HL-60 (cell line): ENCODE results near the gene SMG1.
A peak's percentile ranks its signal among the peaks of the same experiment; 100 is the strongest.

Experiments used
- DNase-seq, 2 experiments: peaks; one replicate each; pipeline ENCODE4 v3.0.0-alpha.2; 2010 to 2020; ENCODE audit warnings: low read depth in 1 of 2, low spot score in 1 of 2
- H3K27ac ChIP-seq: fragments of 250-450 bp; sonication (Bioruptor Pico); replicated peaks from 2 replicates; pipeline ENCODE4 v1.5.1; 2020; ENCODE audit warnings: mild to moderate bottlenecking, moderate library complexity
- H3K27me3 ChIP-seq: fragments of 250-450 bp; sonication (Bioruptor Pico); 2 replicates; pipeline ENCODE4 v1.5.1; 2021; ENCODE audit warnings: mild to moderate bottlenecking, moderate library complexity; ENCODE audit not compliant: insufficient read depth, poor library complexity, severe bottlenecking
- H3K4me3 ChIP-seq: replicated peaks from 2 replicates; pipeline ENCODE4 v1.5.1; 2011; ENCODE audit warnings: mild to moderate bottlenecking, control low read depth, low read length; ENCODE audit not compliant: insufficient read depth
- GABPA ChIP-seq: IDR thresholded peaks from 2 replicates; pipeline ENCODE4 v1.6.1; 2012; ENCODE audit warnings: low read depth
- POLR2AphosphoS5 ChIP-seq: IDR thresholded peaks from 2 replicates; pipeline ENCODE4 v1.6.1; 2012; ENCODE audit warnings: low read depth
- REST ChIP-seq: IDR thresholded peaks from 2 replicates; pipeline ENCODE4 v1.6.1; 2012; ENCODE audit warnings: low read depth; ENCODE audit not compliant: insufficient replicate concordance
- SPI1 ChIP-seq: IDR thresholded peaks from 2 replicates; pipeline ENCODE4 v1.6.1; 2012; ENCODE audit warnings: low read depth, mild to moderate bottlenecking, borderline replicate concordance
- TF ChIP-seq, protein P1 (sequence below): IDR thresholded peaks from one replicate; pipeline ENCODE4 v1.5.1; 2011; ENCODE audit warnings: low read length, control low read depth, inconsistent platforms; ENCODE audit not compliant: insufficient read depth

The SMG1 gene

GRCh38 chr16:18839555-18839954 lies 86.7 kb downstream of the SMG1 start:
- DNase-seq: no peak
- H3K4me3 ChIP-seq: no peak overlapping the region
- TF ChIP-seq, protein P1, sequence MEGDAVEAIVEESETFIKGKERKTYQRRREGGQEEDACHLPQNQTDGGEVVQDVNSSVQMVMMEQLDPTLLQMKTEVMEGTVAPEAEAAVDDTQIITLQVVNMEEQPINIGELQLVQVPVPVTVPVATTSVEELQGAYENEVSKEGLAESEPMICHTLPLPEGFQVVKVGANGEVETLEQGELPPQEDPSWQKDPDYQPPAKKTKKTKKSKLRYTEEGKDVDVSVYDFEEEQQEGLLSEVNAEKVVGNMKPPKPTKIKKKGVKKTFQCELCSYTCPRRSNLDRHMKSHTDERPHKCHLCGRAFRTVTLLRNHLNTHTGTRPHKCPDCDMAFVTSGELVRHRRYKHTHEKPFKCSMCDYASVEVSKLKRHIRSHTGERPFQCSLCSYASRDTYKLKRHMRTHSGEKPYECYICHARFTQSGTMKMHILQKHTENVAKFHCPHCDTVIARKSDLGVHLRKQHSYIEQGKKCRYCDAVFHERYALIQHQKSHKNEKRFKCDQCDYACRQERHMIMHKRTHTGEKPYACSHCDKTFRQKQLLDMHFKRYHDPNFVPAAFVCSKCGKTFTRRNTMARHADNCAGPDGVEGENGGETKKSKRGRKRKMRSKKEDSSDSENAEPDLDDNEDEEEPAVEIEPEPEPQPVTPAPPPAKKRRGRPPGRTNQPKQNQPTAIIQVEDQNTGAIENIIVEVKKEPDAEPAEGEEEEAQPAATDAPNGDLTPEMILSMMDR: no peak
- TF ChIP-seq GABPA (no peak), REST (no peak), POLR2AphosphoS5 (no peak), SPI1 (no peak)
- no peak overlapping the region for H3K27ac ChIP-seq
- H3K27me3 ChIP-seq: no peaks in the 10 kb centered on the region

- Histone ChIP-seq H3K27me3 (no peaks in the 10 kb centered on the region), H3K4me3 (no peak overlapping the region), H3K27ac (no peak overlapping the region)
- TF ChIP-seq SPI1 (no peak), GABPA (no peak), REST (no peak), POLR2AphosphoS5 (no peak)
- TF ChIP-seq, protein P1: no peak
- DNase-seq: no peak
These were observed 89.5 kb downstream of the SMG1 start for GRCh38 chr16:18836702-18837101.

DNA sequence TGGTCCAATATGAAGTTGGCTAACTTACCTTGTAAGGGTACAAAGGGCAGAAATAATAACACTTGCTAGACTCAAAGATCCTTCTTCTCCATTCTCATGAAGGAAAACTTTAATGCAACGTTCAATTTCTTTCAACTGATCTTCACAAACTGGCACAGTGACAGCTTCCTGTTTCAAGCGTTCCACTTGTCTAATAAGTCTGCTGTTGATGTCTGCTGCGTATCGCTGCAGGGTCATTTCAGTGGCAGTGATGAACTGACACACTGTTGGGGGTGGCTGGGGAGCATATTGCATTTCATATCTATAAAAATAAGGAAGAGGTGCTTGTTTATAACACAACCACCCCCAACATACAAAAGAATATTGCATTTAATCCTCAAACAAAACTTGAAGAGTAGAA lies 91.3 kb downstream of the SMG1 start:
- DNase-seq: peak in 1 of 2 experiments; percentile 15
- Histone ChIP-seq H3K27ac (0 out of 2 replicates have a peak overlapping the region, but pooled peaks have one; percentile 7), H3K4me3 (no peak overlapping the region), H3K27me3 (no peaks in the 10 kb centered on the region)
- TF ChIP-seq GABPA: no peak

DNA sequence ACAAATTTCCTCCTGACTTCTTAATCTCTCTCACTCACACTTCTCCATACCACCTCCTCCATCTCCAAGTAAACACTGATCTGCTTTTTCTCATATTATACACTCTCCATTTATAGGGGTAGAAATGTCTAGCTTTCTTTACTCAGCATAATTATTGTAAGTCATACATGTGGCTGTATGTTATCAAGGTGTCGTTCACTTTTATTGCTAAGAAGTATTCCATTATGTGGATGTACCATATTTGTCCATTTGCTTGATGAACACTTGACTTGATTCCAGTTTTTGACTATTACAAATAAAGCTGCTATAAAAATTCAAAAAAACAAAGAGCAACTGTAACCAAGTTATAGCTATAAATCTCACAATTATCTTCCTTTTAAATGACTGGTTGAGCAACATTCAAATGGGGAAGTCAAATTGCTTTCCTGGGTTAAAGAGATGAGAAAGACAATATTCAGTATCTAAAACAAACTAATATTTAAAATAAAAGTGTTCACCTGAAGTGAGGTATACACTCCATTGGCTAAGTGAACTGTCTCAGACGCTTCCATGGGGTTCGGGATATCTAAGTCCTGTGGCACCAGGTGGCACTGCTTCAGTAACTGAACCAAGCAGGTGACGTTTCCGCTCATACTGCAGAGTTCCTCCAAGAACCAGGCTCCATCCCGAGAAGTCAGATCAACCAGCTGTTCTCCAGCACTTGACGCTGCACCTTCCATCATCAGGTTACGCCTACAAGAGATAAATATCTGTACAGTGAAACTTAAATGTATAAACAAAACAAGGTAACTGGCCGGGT lies 92.3 kb downstream of the SMG1 start:
- Histone ChIP-seq H3K27me3 (no peaks in the 10 kb centered on the region), H3K4me3 (no peak overlapping the region), H3K27ac (no peak overlapping the region)
- TF ChIP-seq SPI1 (peak; percentile 72), REST (no peak)
- DNase-seq: no peak
